HG03571 (cell line): ENCODE measurements around the gene BLTP3A.
"Not testable (repeated sequence)": the region's sequence is repeated elsewhere in the genome, so short reads cannot be mapped to it uniquely, and the experiment has no call there.

ENCODE experiments used
- ATAC-seq: cut with Tn5 transposase; IDR thresholded peaks from one replicate; pipeline ENCODE4 v1.9.1; 2021; ENCODE audit not compliant: unreplicated experiment

The BLTP3A gene, protein sequence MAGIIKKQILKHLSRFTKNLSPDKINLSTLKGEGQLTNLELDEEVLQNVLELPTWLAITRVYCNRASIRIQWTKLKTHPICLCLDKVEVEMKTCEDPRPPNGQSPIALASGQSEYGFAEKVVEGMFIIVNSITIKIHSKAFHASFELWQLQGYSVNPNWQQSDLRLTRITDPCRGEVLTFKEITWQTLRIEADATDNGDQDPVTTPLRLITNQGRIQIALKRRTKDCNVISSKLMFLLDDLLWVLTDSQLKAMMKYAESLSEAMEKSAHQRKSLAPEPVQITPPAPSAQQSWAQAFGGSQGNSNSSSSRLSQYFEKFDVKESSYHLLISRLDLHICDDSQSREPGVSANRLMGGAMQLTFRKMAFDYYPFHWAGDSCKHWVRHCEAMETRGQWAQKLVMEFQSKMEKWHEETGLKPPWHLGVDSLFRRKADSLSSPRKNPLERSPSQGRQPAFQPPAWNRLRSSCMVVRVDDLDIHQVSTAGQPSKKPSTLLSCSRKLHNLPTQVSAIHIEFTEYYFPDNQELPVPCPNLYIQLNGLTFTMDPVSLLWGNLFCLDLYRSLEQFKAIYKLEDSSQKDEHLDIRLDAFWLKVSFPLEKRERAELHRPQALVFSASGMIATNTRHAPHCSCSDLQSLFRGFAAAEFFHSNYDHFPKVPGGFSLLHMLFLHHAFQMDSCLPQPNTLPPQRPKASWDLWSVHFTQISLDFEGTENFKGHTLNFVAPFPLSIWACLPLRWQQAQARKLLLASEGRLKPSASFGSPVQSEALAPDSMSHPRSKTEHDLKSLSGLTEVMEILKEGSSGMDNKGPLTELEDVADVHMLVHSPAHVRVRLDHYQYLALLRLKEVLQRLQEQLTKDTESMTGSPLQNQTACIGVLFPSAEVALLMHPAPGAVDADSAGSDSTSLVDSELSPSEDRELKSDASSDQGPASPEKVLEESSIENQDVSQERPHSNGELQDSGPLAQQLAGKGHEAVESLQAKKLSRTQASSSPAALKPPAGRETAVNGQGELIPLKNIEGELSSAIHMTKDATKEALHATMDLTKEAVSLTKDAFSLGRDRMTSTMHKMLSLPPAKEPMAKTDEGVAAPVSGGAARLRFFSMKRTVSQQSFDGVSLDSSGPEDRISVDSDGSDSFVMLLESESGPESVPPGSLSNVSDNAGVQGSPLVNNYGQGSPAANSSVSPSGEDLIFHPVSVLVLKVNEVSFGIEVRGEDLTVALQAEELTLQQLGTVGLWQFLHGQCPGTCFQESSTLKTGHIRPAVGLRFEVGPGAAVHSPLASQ (N-terminal part only)

DNA sequence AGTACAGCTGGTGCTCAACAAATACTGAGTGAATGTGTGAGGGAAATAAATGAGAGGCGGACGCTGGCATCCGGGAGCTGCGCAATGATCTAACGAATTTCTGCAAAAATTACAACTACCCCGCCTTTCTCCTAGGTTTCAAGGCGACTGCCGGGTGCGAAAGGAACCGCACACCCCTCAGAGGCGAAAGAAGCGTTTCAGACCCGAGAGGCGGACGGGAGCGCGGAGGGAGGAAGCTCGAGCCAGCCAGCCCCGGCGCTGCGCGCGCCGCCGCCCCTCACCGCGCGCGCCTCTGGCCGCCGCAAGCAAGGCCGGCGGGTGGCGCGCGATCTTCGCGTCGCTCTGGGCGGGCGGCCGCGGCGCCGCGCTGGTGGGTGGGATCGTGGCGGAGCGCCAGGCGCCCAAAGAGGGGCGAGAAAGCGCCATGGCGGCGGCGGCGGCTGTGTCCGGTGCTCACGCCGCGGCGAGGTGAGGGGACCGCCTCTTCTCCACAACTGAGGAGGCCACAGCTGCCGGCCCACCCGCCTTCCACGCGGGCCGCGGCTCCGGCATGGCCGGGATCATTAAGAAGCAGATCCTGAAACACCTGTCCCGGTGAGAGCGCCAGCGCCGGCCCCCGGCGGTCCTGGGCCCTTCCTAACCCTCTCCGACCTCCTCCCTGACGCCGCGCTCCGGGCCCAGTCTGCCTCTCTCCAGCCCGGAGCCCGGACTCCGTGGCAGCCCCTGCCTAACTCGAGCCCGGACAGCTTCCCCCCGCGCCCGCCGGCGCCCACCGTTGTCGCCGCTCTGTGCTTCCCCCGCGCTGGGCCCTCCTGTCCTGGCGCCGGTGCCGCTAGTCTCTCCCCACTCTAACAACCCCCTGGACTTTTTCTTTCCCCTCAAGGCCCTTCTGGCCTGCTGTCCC lies at the start of gene BLTP3A:
BLTP3A (plus strand) TSS at position 383 of the 904 bp plus-strand sequence; CDS start at position 551, 168 bp downstream.
- ATAC-seq: peak; percentile 90

DNA sequence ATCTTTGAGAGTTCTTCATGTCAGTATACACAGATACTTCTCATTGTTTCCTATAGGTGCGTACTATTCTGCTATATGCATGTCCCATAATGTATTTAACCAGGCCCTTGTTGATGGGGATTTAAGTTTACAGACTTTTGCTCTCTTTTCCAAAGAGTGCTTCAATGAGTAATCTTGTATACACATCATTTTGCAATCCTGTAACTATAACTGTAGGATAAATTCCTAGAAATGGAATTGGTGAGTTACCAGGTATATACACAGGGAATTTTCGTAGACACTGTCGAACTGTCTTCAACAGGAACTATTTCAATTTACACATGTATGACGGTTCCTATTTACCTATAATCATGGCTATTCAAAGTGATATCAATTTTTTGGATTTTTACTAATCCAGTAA lies 49.8 kb upstream of the BLTP3A start:
- ATAC-seq: no peak

- ATAC-seq: no peak
Measured at GRCh38 chr6:34743625-34744293, 48.1 kb upstream of the BLTP3A start.

- not testable (repeated sequence) for ATAC-seq
Measured at GRCh38 chr6:34744294-34744647, 47.6 kb upstream of the BLTP3A start.

GRCh38 chr6:34745277-34746103 lies 46.4 kb upstream of the BLTP3A start:
- no peak for ATAC-seq

DNA sequence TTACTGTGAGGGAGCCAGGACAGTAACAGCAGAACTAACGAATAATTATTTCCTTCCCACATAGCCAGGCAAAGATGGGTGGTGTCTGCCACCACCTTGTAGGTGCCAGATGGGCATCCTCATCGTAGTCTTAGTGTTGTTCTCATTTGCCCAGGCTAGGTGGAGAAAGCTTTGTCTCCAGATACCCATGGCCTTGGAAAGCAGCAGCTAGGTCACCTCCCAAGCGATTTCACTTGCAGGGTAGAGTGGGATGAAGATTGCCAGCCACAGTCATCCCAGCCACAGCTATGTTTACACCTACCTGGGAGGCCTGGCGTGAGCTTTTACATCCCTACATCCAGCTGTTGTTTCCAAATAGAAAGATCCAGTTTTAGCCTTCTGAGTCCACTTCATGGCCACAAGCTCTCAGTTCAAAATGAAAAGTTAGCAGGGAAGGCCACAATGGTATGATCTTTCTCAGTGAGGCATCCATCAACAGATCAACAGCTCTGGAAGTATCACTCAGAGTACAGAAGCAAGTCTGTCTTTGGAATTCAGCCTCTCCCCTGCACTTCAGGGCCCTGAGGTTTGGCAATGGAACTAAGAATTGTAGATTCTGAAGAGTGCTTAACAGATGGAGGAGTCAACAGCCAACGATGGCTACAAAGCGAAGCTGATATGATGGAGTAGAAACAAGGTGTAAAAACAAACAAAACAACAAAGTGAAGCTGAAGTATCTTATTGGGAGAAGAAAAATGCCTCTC lies 45.6 kb upstream of the BLTP3A start:
- no peak for ATAC-seq

GRCh38 chr6:34748757-34749156 lies 43.1 kb upstream of the BLTP3A start:
- ATAC-seq: no peak

DNA sequence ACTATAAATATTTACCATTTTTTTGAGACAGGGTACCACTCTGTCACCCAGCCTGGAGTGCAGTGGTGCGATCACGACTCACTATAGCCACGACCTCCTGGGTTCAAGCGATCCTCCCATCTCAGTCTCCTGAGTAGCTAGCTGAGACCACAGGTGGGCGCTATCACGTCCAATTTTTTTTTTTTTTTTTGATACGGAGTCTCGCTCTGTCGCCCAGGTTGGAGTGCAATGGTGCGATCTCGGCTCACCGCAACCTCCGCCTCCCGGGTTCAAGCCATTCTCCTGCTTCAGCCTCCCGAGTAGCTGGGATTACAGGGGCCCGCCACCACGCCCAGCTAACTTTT lies 35.4 kb upstream of the BLTP3A start:
- not testable (repeated sequence) for ATAC-seq

- ATAC-seq: no peak
Measured at GRCh38 chr6:34757687-34758274, 34.1 kb upstream of the BLTP3A start.

- ATAC-seq: no peak
Measured at GRCh38 chr6:34760108-34760507, 31.8 kb upstream of the BLTP3A start.

- not testable (repeated sequence) for ATAC-seq
Measured at GRCh38 chr6:34761681-34762080, 30.2 kb upstream of the BLTP3A start.

DNA sequence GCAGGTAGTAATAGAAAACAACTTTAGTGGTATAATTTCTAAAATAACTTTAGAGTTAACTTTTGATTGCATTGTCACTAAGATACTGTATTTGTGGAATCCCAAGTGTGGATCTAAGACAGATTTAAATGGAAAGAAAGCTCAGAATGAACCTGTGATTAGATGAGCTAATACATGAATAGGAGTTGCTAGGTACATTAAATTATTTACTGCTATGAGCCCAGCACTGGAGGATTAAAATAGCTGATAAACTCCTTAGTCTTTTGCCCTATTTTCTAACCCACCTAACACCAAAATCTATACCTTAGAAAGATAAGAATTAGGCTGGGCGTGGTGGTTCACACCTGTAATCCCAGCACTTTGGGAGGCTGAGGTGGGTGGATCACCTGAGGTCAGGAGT lies 23.7 kb upstream of the BLTP3A start:
- ATAC-seq: no peak

DNA sequence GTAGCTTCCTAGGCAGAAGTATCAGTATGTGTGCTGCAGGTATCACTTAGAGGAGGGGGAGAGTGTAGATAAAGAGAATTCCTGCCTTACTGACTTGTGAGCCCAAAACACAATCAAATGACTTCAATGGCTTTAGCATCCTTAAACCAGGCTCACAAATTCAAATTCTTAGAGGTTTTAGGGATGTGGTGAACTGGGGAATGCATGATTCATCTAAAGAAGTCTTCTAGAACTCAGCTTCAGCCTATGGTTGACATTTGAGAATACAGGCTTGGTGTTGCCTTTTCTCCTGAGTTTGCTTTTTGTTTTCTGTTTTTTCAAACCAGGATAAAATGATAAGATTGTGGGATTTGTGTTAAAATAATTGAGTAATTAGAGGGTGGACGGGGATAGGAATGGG lies 20.2 kb upstream of the BLTP3A start:
- ATAC-seq: no peak

GRCh38 chr6:34772940-34773339 lies 18.9 kb upstream of the BLTP3A start:
- no peak for ATAC-seq

GRCh38 chr6:34773916-34774315 lies 18.0 kb upstream of the BLTP3A start:
- ATAC-seq: no peak

DNA sequence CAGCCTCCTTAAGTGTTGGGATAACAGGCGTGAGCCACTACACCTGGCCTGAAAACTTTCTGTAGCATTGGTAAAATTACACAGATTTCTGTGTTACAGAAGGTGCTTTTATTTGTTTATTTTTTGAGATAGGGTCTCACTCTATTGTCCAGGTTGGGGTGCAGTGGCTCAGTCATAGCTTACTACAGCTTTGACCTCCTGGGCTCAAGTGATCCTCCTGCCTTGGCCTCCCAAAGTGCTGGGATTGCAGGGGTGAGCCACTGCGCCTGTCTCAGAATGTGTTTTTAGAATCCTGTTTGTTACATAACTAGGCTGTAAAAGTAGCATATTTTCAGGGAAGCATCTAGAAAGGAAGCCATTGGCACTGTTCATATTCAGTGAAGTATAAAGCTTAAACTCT lies 16.9 kb upstream of the BLTP3A start:
- ATAC-seq: no peak

DNA sequence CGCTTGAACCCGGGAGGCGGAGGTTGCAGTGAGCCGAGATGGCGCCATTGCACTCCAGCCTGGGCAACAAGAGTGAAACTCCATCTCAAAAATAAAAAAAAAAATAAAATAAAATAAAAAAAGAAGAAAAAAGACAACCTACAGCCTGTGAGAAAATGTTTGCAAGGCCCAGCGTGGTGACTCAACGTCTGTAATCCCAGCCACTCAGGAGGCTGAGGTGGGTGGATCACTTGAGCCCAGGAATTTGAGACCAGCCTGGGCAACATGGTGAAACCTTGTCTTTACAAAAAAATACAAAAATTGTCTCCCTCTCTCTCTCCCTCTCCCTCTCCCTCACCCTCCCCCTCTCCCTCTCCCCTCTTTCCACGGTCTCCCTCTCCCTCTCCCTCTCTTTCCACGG lies 6.5 kb upstream of the BLTP3A start:
- ATAC-seq: not testable (repeated sequence)

- not testable (repeated sequence) for ATAC-seq
Measured at GRCh38 chr6:34787152-34787551, 4.7 kb upstream of the BLTP3A start.
